GM20431 (cell line): ENCODE measurements around the gene ARL1.
"Not testable (repeated sequence)": the region's sequence is repeated elsewhere in the genome, so short reads cannot be mapped to it uniquely, and the experiment has no call there.

Experiments used
- in situ Hi-C: fragments of 300-500 bp; cut with MseI, MboI; formaldehyde crosslinking; loops from one replicate; pipeline ENCODE4 v1.15.0; 2020; ENCODE audit warnings: low sequenced_read_pairs; ENCODE audit not compliant: unreplicated experiment

ARL1 gene

GRCh38 chr12:101407436-101408345, at the start of gene ARL1:
Gene ARL1 (minus strand): TSS chr12:101407772. CDS start chr12:101407645, 127 bp downstream.
- in situ Hi-C loops, result no loop called here

- in situ Hi-C loops, result no loop called here
Measured at GRCh38 chr12:101455685-101456084, 48.1 kb upstream of the ARL1 start.

GRCh38 chr12:101441461-101442224, 34.1 kb upstream of the ARL1 start:
- in situ Hi-C loops, result no loop called here

GRCh38 chr12:101439236-101439635, 31.7 kb upstream of the ARL1 start:
- in situ Hi-C loops, result no loop called here

- in situ Hi-C loops, result no loop called here
Measured at GRCh38 chr12:101436136-101436535, 28.6 kb upstream of the ARL1 start.

- in situ Hi-C loops, result no loop called here
Measured at GRCh38 chr12:101430456-101430855, 22.9 kb upstream of the ARL1 start.

GRCh38 chr12:101424620-101425019, 17.0 kb upstream of the ARL1 start:
- in situ Hi-C loops, result loop anchor here (10.0 kb wide), 1 partner anchor 330 kb away; no protein-coding TSS in a partner anchor

- in situ Hi-C loops, result loop anchor here (10.0 kb wide), 1 partner anchor 333 kb away; no protein-coding TSS in a partner anchor
Measured at GRCh38 chr12:101422066-101422465, 14.5 kb upstream of the ARL1 start.

- in situ Hi-C loops, result no loop called here
Measured at GRCh38 chr12:101415228-101415627, 7.7 kb upstream of the ARL1 start.

GRCh38 chr12:101414533-101415119, 7.1 kb upstream of the ARL1 start:
- in situ Hi-C loops, result no loop called here

GRCh38 chr12:101410169-101410568, 2.6 kb upstream of the ARL1 start:
- in situ Hi-C loops, result not testable (repeated sequence)

- in situ Hi-C loops, result no loop called here
Measured at GRCh38 chr12:101407049-101407435, 530 bp downstream of the ARL1 start.

- in situ Hi-C loops, result not testable (repeated sequence)
Measured at GRCh38 chr12:101391181-101391580, 16.4 kb downstream of the ARL1 start.

- in situ Hi-C loops, result no loop called here
Measured at GRCh38 chr12:101379149-101379548, 28.4 kb downstream of the ARL1 start.

GRCh38 chr12:101375573-101375972, 32.0 kb downstream of the ARL1 start:
- in situ Hi-C loops, result no loop called here

- in situ Hi-C loops, result no loop called here
Measured at GRCh38 chr12:101372431-101372830, 35.1 kb downstream of the ARL1 start.

- in situ Hi-C loops, result no loop called here
Measured at GRCh38 chr12:101368016-101368415, 39.6 kb downstream of the ARL1 start.

GRCh38 chr12:101361455-101361854, 46.1 kb downstream of the ARL1 start:
- in situ Hi-C loops, result no loop called here

- in situ Hi-C loops, result no loop called here
Measured at GRCh38 chr12:101356794-101357193, 50.8 kb downstream of the ARL1 start.

GRCh38 chr12:101351682-101352081, 55.9 kb downstream of the ARL1 start:
- in situ Hi-C loops, result no loop called here

- in situ Hi-C loops, result no loop called here
Measured at GRCh38 chr12:101343893-101344292, 63.7 kb downstream of the ARL1 start.
